HCT116 (cell line): Measurements from ENCODE around the gene POLR2I.

Experiments
- CEBPB ChIP-seq: IDR thresholded peaks from 2 replicates; pipeline ENCODE4 v1.6.1; 2012; ENCODE audit warnings: low read depth
- ELF1 ChIP-seq: IDR thresholded peaks from 2 replicates; pipeline ENCODE4 v1.6.1; 2012; ENCODE audit warnings: low read depth, borderline replicate concordance
- POLR2A ChIP-seq: IDR thresholded peaks from 2 replicates; pipeline ENCODE4 v1.7.0; 2011; ENCODE audit warnings: borderline replicate concordance; ENCODE audit not compliant: insufficient read depth, insufficient read length; ENCODE audit errors: extremely low read depth
- RAD21 ChIP-seq: IDR thresholded peaks from 2 replicates; pipeline ENCODE4 v1.6.1; 2012; ENCODE audit warnings: low read depth, mild to moderate bottlenecking
- SIN3A ChIP-seq: IDR thresholded peaks from 2 replicates; pipeline ENCODE4 v1.6.1; 2012; ENCODE audit warnings: low read depth
- YY1 ChIP-seq: IDR thresholded peaks from 2 replicates; pipeline ENCODE4 v1.6.1; 2011; ENCODE audit warnings: low read length, low read depth, moderate library complexity, mild to moderate bottlenecking; ENCODE audit not compliant: insufficient replicate concordance; ENCODE audit errors: extremely low read depth
- ZFX ChIP-seq: fragments of 450-650 bp; IDR thresholded peaks from 2 replicates; pipeline ENCODE4 v1.6.1; 2017
- TF ChIP-seq, protein P1 (sequence below), 3 experiments: fragments of 200-600 bp in 1 of 3; sonication (generic) in 1 of 3; IDR thresholded peaks in 2 of 3; conservative IDR thresholded peaks in 1 of 3; 2 replicates each; pipeline ENCODE4 v1.5.1; 2012 to 2017; ENCODE audit warnings: low read depth in 2 of 3, low read length in 2 of 3, antibody characterized with exemption in 1 of 3, borderline replicate concordance in 1 of 3, control low read depth in 1 of 3, mild to moderate bottlenecking in 1 of 3, mixed read lengths in 1 of 3, mixed run types in 1 of 3, moderate library complexity in 1 of 3; ENCODE audit not compliant: insufficient read depth in 1 of 3

DNA sequence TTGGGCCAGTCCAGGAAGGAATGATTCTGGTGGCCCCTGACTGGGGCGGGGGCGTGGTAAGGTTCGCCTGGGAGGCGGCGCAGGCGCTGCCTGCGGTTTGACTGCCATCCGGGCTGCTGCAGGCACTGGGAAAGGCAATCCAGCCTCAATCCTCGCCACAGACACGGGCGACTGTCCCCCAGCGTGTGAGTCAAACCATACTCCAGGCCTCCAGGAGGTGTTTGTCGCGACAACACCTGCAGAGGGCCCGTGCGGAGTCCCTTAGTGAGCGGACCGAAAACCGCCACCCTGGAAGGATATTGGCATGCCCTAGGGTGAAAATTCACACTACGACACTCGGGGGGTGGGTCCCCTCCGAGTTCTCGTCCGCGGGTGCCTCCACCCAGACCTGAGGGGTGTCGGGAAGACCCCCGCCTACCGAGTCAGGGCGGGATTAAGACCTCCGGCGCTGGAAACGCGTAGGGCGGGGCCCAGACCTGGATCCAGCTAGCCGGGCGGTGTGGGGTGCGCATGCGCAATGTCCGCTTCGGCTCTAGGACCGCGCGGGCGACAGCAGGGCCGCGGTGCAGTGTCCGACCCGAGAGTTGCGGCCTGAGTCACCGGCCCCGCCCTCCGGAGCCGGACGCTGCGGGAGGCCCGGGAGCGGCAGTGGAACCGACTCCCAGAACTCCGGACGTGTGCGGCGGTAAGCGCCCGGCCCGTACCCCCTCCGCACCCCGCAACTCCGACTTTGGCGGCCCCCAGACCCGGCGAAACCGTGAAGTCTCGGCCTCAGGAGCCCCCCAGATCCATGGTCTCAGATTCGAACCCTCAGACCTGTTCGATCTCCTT lies 25.0 kb upstream of the POLR2I start, which contains the start of gene CAPNS1:
- TF ChIP-seq, protein P1, sequence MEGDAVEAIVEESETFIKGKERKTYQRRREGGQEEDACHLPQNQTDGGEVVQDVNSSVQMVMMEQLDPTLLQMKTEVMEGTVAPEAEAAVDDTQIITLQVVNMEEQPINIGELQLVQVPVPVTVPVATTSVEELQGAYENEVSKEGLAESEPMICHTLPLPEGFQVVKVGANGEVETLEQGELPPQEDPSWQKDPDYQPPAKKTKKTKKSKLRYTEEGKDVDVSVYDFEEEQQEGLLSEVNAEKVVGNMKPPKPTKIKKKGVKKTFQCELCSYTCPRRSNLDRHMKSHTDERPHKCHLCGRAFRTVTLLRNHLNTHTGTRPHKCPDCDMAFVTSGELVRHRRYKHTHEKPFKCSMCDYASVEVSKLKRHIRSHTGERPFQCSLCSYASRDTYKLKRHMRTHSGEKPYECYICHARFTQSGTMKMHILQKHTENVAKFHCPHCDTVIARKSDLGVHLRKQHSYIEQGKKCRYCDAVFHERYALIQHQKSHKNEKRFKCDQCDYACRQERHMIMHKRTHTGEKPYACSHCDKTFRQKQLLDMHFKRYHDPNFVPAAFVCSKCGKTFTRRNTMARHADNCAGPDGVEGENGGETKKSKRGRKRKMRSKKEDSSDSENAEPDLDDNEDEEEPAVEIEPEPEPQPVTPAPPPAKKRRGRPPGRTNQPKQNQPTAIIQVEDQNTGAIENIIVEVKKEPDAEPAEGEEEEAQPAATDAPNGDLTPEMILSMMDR (IDR thresholded peaks at IDR 0.05 in 2 of 3, conservative IDR thresholded peaks at IDR 0.05 in 1 of 3; ENCODE audit: borderline replicate concordance in 1 of 3, insufficient read depth in 1 of 3, low read depth in 2 of 3, low read length in 2 of 3): peak in 1 of 3 experiments; percentile 12; a peak in 2 of 6 replicates
- TF ChIP-seq POLR2A: peak; percentile 58
- TF ChIP-seq SIN3A: peak; percentile 40
- no peak for TF ChIP-seq CEBPB
- TF ChIP-seq YY1: peak; percentile 37
- no peak for TF ChIP-seq RAD21
- TF ChIP-seq ZFX: peak; percentile 60; the same call in 1 of the 2 replicates
- TF ChIP-seq ELF1: no peak
